ENCODE measurements around the gene KRT1. TPM values are rescaled to one million over a fixed set of nuclear protein-coding genes. Genes with fewer than 3 reads are reported as not detected.

Gene KRT1
- total RNA-seq, 1 donor from 2014 or later, result 791 TPM

GRCh38 chr12:52634266-52635056 lies 45.7 kb downstream of the KRT1 start:
- DNase-seq, result no peak

- no peak for DNase-seq
Measured at GRCh38 chr12:52633383-52633782, 46.8 kb downstream of the KRT1 start.

- DNase-seq, result no peak
Measured at GRCh38 chr12:52632656-52633055, 47.6 kb downstream of the KRT1 start.

- no peak for DNase-seq
Measured at GRCh38 chr12:52631676-52632459, 48.3 kb downstream of the KRT1 start.

- no peak for DNase-seq
Measured at GRCh38 chr12:52631264-52631663, 48.9 kb downstream of the KRT1 start.

- no peak for DNase-seq
Measured at GRCh38 chr12:52630599-52631200, 49.5 kb downstream of the KRT1 start.

- DNase-seq, result no peak
Measured at GRCh38 chr12:52630008-52630500, 50.2 kb downstream of the KRT1 start.

GRCh38 chr12:52629281-52630007 lies 50.8 kb downstream of the KRT1 start:
- DNase-seq, result no peak

GRCh38 chr12:52628841-52629240 lies 51.4 kb downstream of the KRT1 start:
- DNase-seq, result no peak

- DNase-seq, result no peak
Measured at GRCh38 chr12:52628111-52628507, 52.1 kb downstream of the KRT1 start.

GRCh38 chr12:52627395-52628110 lies 52.7 kb downstream of the KRT1 start:
- no peak for DNase-seq

Other genes with a start within 250 kb of the KRT1 start
- 84.8 TPM for gene KRT75, start 246.0 kb downstream of the KRT1 start, total RNA-seq
- 204 TPM for gene KRT6B, start 228.3 kb downstream of the KRT1 start, total RNA-seq
- gene KRT6C, start 206.6 kb downstream of the KRT1 start, total RNA-seq, result 3.5 TPM
- 333 TPM for gene KRT6A, start 187.2 kb downstream of the KRT1 start, total RNA-seq
- gene KRT5, start 160.0 kb downstream of the KRT1 start, total RNA-seq, result 1,515 TPM
- gene KRT71, start 127.3 kb downstream of the KRT1 start, total RNA-seq, result 454 TPM
- 133 TPM for gene KRT74, start 106.6 kb downstream of the KRT1 start, total RNA-seq
- 12.0 TPM for gene KRT72, start 78.9 kb downstream of the KRT1 start, total RNA-seq
- gene KRT73, start 61.8 kb downstream of the KRT1 start, total RNA-seq, result 22.2 TPM
- 12.1 TPM for gene KRT2, start 28.2 kb downstream of the KRT1 start, total RNA-seq
- gene KRT77, start 23.1 kb upstream of the KRT1 start, total RNA-seq, result 110 TPM
- not detected for gene KRT76, start 96.9 kb upstream of the KRT1 start, total RNA-seq
- gene KRT3, start 115.7 kb upstream of the KRT1 start, total RNA-seq, result 0.10 TPM
- 0.99 TPM for gene KRT4, start 133.7 kb upstream of the KRT1 start, total RNA-seq
- 68.7 TPM for gene KRT79, start 153.9 kb upstream of the KRT1 start, total RNA-seq
- gene KRT78, start 168.6 kb upstream of the KRT1 start, total RNA-seq, result 13.7 TPM
- gene KRT8, start 224.7 kb upstream of the KRT1 start, total RNA-seq, result 16.2 TPM

All from skin of body (tissue), 2 donors.